Heart right ventricle (tissue), 16 donors: Measurements from ENCODE around the gene ZNF311. TPM values are rescaled to one million over a fixed set of nuclear protein-coding genes. Genes with fewer than 3 reads are reported as not detected.

Source experiments
- ATAC-seq, 8 donors: fragments of 200-7000 bp; cut with Tn5 transposase; one replicate each; pipeline ENCODE4 v1.9.1; 2020; ENCODE audit warnings: mild to moderate bottlenecking in 8 of 8, moderate library complexity in 8 of 8, moderate number of reproducible peaks in 1 of 8
- DNase-seq, 2 donors: peaks; one replicate each; pipeline ENCODE4 v3.0.0-alpha.2; 2020
- H3K27ac ChIP-seq, 10 donors: fragments of 200-600 bp; sonication (generic) in 2 of 10; one replicate each; pipeline versions ENCODE4 v1.5.0 to v1.8.0; 2020 to 2022; ENCODE audit warnings: mild to moderate bottlenecking in 3 of 10
- H3K27me3 ChIP-seq, 7 donors: fragments of 200-600 bp; one replicate each; pipeline ENCODE4 v1.8.0; 2021 to 2022; ENCODE audit warnings: mild to moderate bottlenecking in 2 of 7
- H3K36me3 ChIP-seq, 9 donors: fragments of 200-600 bp; sonication (generic) in 1 of 9; one replicate each; pipeline versions ENCODE4 v1.5.0 to v1.8.0; 2020 to 2022; ENCODE audit warnings: mild to moderate bottlenecking in 2 of 9
- H3K4me1 ChIP-seq, 9 donors: fragments of 200-600 bp; sonication (generic) in 1 of 9; one replicate each; pipeline versions ENCODE4 v1.5.0 to v1.8.0; 2020 to 2022; ENCODE audit warnings: mild to moderate bottlenecking in 4 of 9
- H3K4me3 ChIP-seq, 10 donors: fragments of 200-600 bp; sonication (generic) in 2 of 10; one replicate each; pipeline versions ENCODE4 v1.5.0 to v1.8.0; 2020 to 2022; ENCODE audit warnings: mild to moderate bottlenecking in 7 of 10, moderate library complexity in 2 of 10
- H3K9me3 ChIP-seq, 11 donors: fragments of 200-600 bp in 10 of 11; sonication (generic) in 2 of 11; one replicate each; pipeline versions ENCODE4 v1.5.0 to v1.8.0; 2013 to 2022; ENCODE audit warnings: mild to moderate bottlenecking in 2 of 11, control low read depth in 1 of 11, moderate library complexity in 1 of 11
- CTCF ChIP-seq, 9 donors: fragments of 200-600 bp; sonication (generic) in 2 of 9; IDR thresholded peaks; one replicate each; pipeline versions ENCODE4 v1.5.0 to v1.8.0; 2021 to 2022; ENCODE audit warnings: antibody characterized with exemption in 9 of 9, mild to moderate bottlenecking in 5 of 9, moderate library complexity in 1 of 9
- WGBS, 2 donors: extraction: QIAGEN DNeasy Blood & Tissue Kit; methylation state at CpG; one replicate each; pipeline ENCODE4 v1.1.7; 2013; ENCODE audit warnings: inconsistent platforms in 1 of 2; 5-methylcytosine and 5-hydroxymethylcytosine counted together
- intact Hi-C, 10 donors: fragments of 100-400 bp; cut with DNase I; formaldehyde crosslinking; loops; one replicate each; pipeline versions ENCODE4 v1.11.1 to v1.14.2; 2022
- polyA plus RNA-seq, 2 donors: library from polyadenylated mRNA; stranded (reverse); fragments of 200-250 nt; gene quantifications; one replicate each; pipeline ENCODE4 v1.2.3, GENCODE V29; 2013
- total RNA-seq, 10 donors: library from RNA; stranded (reverse); fragmentation: NEBNext Ultra II Directional in 3 of 10; extraction: Animal tissue kit (Norgen Biotek cat#: 25700) in 3 of 10; gene quantifications; one replicate each; pipeline versions ENCODE4 v1.2.1 to v1.2.4, GENCODE V29; 2021 to 2023
- donor health status: Arrhythmogenic right ventricular cardiomyopathy.
- donor health status: ischemic (EF 13 %, LVEDD 7.1; RV severe dilation, severe dysfunction).
- donor health status: healthy with polysubstance abuse.
- donor health status: DM: no; HTN: yes; CAD: no.
- donor health status: DM: no; HTN: no; CAD: no.
- donor health status: ischemic (EF 25% LVEDD 6.9; RV normal size, moderate dysfunction).
- donor health status: ischemic (EF 25% LVEDD 5.7; RV mildly dilated, moderate dysfunction).
- donor health status: healthy.
- donor health status: DM: yes; HTN: yes; CAD: no.
- donor health status: Ischemic cardiomyopathy.
- donor health status: ischemic (EF 35%, LVEDD 5.7; RV mildly dilated, moderate dysfunction).
- donor health status: nonischemic (EF 11% LVEDD 7.7; RV severe dilation, severe dysfunction).
- donor health status: DM: yes; HTN: yes; CAD: no.
- donor health status: PGD.
- donor health status: ischemic (EF 29% LVEDD 5.4; RV normal size, mild dysfunction).
- donor health status: nonischemic (EF 23%, LVEDD 6.1; RV moderate dilation, normal function).

Gene ZNF311
- total and polyA plus RNA-seq, 12 donors, result 0.08 to 0.66 (median 0.23) TPM

- peaks cover 0 to 77% (median 57%) of the 10 kb centered on the region in 7 donors for H3K27me3 ChIP-seq
- peaks cover 0 to 12% (median 7%) of the 10 kb centered on the region in 9 donors for H3K4me1 ChIP-seq
- WGBS, 2 donors, result 38 to 42% methylated on average over 3 of the region's 3 CpGs
- DNase-seq, result no peak
- H3K4me3 ChIP-seq, result peak overlapping the region in 1 of 10 donors; percentile 60
- no peak overlapping the region for H3K27ac ChIP-seq
- H3K36me3 ChIP-seq, result no peaks in the 10 kb centered on the region
- no peak for ATAC-seq
- intact Hi-C loops, result loop anchor here (1.0 to 5.0 kb wide), 10 partner anchors 35 to 570 kb away; partner anchors contain the start of gene OR2H2 (in 1 of the 10)
- no peaks in the 10 kb centered on the region for H3K9me3 ChIP-seq
- no peak for TF ChIP-seq CTCF (IDR thresholded peaks at IDR 0.05)
Measured at GRCh38 chr6:29017428-29017802, 12.3 kb upstream of the ZNF311 start.

GRCh38 chr6:29016559-29017427, 11.7 kb upstream of the ZNF311 start:
- Histone ChIP-seq H3K36me3 (no peaks in the 10 kb centered on the region), H3K9me3 (no peaks in the 10 kb centered on the region), H3K27me3 (peaks cover 0 to 77% (median 57%) of the 10 kb centered on the region in 7 donors), H3K27ac (no peak overlapping the region), H3K4me1 (peaks cover 0 to 14% (median 9%) of the 10 kb centered on the region in 9 donors), H3K4me3 (peak overlapping the region; percentile 4 to 62 (median 52))
- peak; percentile 52 to 85 (median 81) for TF ChIP-seq CTCF (IDR thresholded peaks at IDR 0.05)
- DNase-seq (peak; percentile 61 to 80), ATAC-seq (peak; percentile 82 to 97 (median 92))
- intact Hi-C loops, result loop anchor here (1.0 to 5.0 kb wide), 11 partner anchors 31 to 571 kb away; partner anchors contain the start of gene OR2H2 (in 1 of the 10)
- WGBS, 2 donors, result 0 to 1% methylated on average over 41 of the region's 41 CpGs

GRCh38 chr6:29014729-29015608, 9.9 kb upstream of the ZNF311 start:
- Histone ChIP-seq H3K4me3 (peak overlapping the region in 1 of 10 donors; percentile 20), H3K27ac (no peak overlapping the region), H3K27me3 (peaks cover 0 to 83% (median 60%) of the 10 kb centered on the region in 7 donors), H3K36me3 (no peaks in the 10 kb centered on the region), H3K9me3 (no peaks in the 10 kb centered on the region), H3K4me1 (peaks cover 0 to 22% (median 12%) of the 10 kb centered on the region in 9 donors)
- no peak for TF ChIP-seq CTCF (IDR thresholded peaks at IDR 0.05)
- ATAC-seq (no peak), DNase-seq (no peak)
- 42 to 46% methylated on average over 77 to 79 of the region's 79 CpGs for WGBS, 2 donors
- intact Hi-C loops, result loop anchor here in 7 of 10 donors (5.0 kb wide), 5 partner anchors 33 to 572 kb away; partner anchors contain the start of gene OR2H2 (in 1 of the 7)
